ENCODE results near the gene TBL3.

- TF ChIP-seq CHD2 (IDR thresholded peaks at IDR 0.05; ENCODE audit: low read depth, low read length) (no peak), ZNF609 (CRISPR knock-in tag; IDR thresholded peaks at IDR 0.05; ENCODE audit: borderline replicate concordance) (no peak), PKNOX1 (IDR thresholded peaks at IDR 0.05) (no peak), JUND (IDR thresholded peaks at IDR 0.05; ENCODE audit: borderline replicate concordance, low read depth, low read length) (no peak), JUND (tag; IDR thresholded peaks at IDR 0.05; ENCODE audit: borderline replicate concordance, low read depth, low read length) (no peak), GATA2 (CRISPR knock-in tag; IDR thresholded peaks at IDR 0.05) (no peak)
Observed at GRCh38 chr16:1980030-1980769, 8.3 kb downstream of the TBL3 start.
